CD4-positive, alpha-beta T cell (primary cell): ENCODE results near the gene LIPA. TPM values are rescaled to one million over a fixed set of nuclear protein-coding genes. Genes with fewer than 3 reads are reported as not detected.
"Not testable (repeated sequence)": the region's sequence is repeated elsewhere in the genome, so short reads cannot be mapped to it uniquely, and the experiment has no call there.

Source experiments
- ATAC-seq: fragments of 200-7000 bp; cut with Tn5 transposase; one replicate; pipeline ENCODE4 v1.10.0; 2022; ENCODE audit warnings: mild to moderate bottlenecking; ENCODE audit not compliant: poor library complexity
- CTCF ChIA-PET: fragments of 350-600 bp; sonication (Branson Sonifier 250); formaldehyde crosslinking; loops from one replicate; lab custom pipeline; 2021; ENCODE audit warnings: antibody characterized with exemption, inconsistent platforms; lab: Charles Lee
- POLR2A ChIA-PET: fragments of 350-600 bp; sonication (Branson Sonifier 250); formaldehyde crosslinking; loops from one replicate; lab custom pipeline; 2021; ENCODE audit warnings: antibody characterized with exemption, inconsistent platforms; lab: Charles Lee
- DNase-seq, 14 experiments: peaks; one replicate each; pipeline ENCODE4 v3.0.0-alpha.2; 2013 to 2020; ENCODE audit warnings: mixed read lengths in 2 of 14
- H3K27ac ChIP-seq, 2 donors: one replicate each; pipeline versions ENCODE4 v1.5.1 to v1.7.0; 2013; ENCODE audit warnings: low read length in 2 of 2, low read depth in 1 of 2, mild to moderate bottlenecking in 1 of 2
- H3K27me3 ChIP-seq, 2 experiments: 1 replicate in 1 of 2; 2 replicates in 1 of 2; pipeline versions ENCODE4 v1.6.1 to v1.7.0; 2013; ENCODE audit warnings: low read length in 2 of 2, control low read depth in 1 of 2, mild to moderate bottlenecking in 1 of 2, moderate library complexity in 1 of 2; ENCODE audit not compliant: insufficient read depth in 2 of 2, control insufficient read depth in 1 of 2
- H3K36me3 ChIP-seq: one replicate; pipeline ENCODE4 v1.6.1; 2013; ENCODE audit warnings: low read length, control low read depth; ENCODE audit not compliant: insufficient read depth
- H3K4me1 ChIP-seq: one replicate; pipeline ENCODE4 v1.6.1; 2013; ENCODE audit warnings: low read length, control low read depth; ENCODE audit not compliant: insufficient read depth
- H3K4me3 ChIP-seq: one replicate; pipeline ENCODE4 v1.5.1; 2013; ENCODE audit warnings: mild to moderate bottlenecking, low read length, moderate library complexity
- H3K9me3 ChIP-seq, 2 experiments: 1 replicate in 1 of 2; 2 replicates in 1 of 2; pipeline versions ENCODE4 v1.6.1 to v1.7.0; 2013; ENCODE audit warnings: low read length in 2 of 2, mild to moderate bottlenecking in 2 of 2, control low read depth in 1 of 2, moderate library complexity in 1 of 2; ENCODE audit not compliant: control insufficient read depth in 1 of 2, insufficient read depth in 1 of 2
- H3K27ac Mint-ChIP-seq: one replicate; pipeline ENCODE4 v1.8.0; 2020; ENCODE audit warnings: mixed read lengths
- H3K27me3 Mint-ChIP-seq: one replicate; pipeline ENCODE4 v1.8.0; 2021; ENCODE audit warnings: mixed read lengths
- H3K36me3 Mint-ChIP-seq: one replicate; pipeline ENCODE4 v1.8.0; 2021; ENCODE audit warnings: low read depth, mixed read lengths
- H3K4me1 Mint-ChIP-seq: one replicate; pipeline ENCODE4 v1.8.0; 2021; ENCODE audit warnings: low read depth, mixed read lengths
- H3K4me3 Mint-ChIP-seq: one replicate; pipeline ENCODE4 v1.8.0; 2020; ENCODE audit warnings: mild to moderate bottlenecking, mixed read lengths
- H3K9me3 Mint-ChIP-seq: one replicate; pipeline ENCODE4 v1.8.0; 2020; ENCODE audit warnings: mixed read lengths
- intact Hi-C, 2 experiments: fragments of 100-400 bp; cut with DNase I in 1 of 2; cut with micrococcal nuclease in 1 of 2; formaldehyde crosslinking; loops; one replicate each; pipeline versions ENCODE4 v1.15.1 to v1.9.0; 2023 to 2025; cut with DNase I, micrococcal nuclease
- total RNA-seq, 174 experiments: library from RNA in 2 of 174; stranded (reverse) in 2 of 174; gene quantifications; one replicate each; pipeline ENCODE4 v1.2.3 and lab custom pipeline; 2021 to 2026
- TF ChIP-seq, protein P1 (sequence below): fragments of 200-600 bp; IDR thresholded peaks from one replicate; pipeline ENCODE4 v1.8.0; 2022; ENCODE audit warnings: antibody characterized with exemption, mild to moderate bottlenecking

Gene LIPA
- total RNA-seq, 2 experiments from 2014 or later, result 15.6 to 16.4 TPM

DNA sequence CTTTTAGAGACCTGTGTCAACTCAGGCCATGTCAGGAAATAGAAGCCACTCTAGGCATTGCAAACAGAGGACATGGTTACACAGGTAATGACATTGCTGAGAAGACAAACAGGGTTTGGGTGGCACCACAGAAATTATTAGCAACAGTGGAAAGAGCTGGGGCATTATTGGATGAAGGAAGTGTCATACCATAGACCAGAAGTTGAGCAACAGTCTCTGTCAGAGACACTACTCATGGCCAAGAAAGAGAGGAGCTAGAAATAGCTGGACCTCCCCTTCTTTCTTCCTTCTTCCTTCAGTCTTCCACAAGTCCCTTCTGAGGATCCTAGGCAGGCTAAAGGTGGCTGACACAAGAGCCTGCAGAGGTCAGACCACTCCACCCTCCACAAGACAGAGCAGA is 4.2 kb upstream of the LIPA start:
- Mint-ChIP-seq H3K36me3 (no peaks in the 10 kb centered on the region), H3K9me3 (no peaks in the 10 kb centered on the region), H3K4me3 (no peak overlapping the region), H3K27me3 (no peaks in the 10 kb centered on the region), H3K27ac (no peak overlapping the region), H3K4me1 (peaks cover 15% of the 10 kb centered on the region)
- DNase-seq, result no peak
- Histone ChIP-seq H3K27ac (no peak overlapping the region), H3K4me3 (no peak overlapping the region), H3K36me3 (no peaks in the 10 kb centered on the region), H3K27me3 (no peaks in the 10 kb centered on the region), H3K4me1 (peaks cover 12% of the 10 kb centered on the region), H3K9me3 (peaks cover 0 to 6% of the 10 kb centered on the region in 2 experiments)
- POLR2A ChIA-PET, result no interaction called here
- CTCF ChIA-PET, result no interaction called here
- TF ChIP-seq, protein P1, sequence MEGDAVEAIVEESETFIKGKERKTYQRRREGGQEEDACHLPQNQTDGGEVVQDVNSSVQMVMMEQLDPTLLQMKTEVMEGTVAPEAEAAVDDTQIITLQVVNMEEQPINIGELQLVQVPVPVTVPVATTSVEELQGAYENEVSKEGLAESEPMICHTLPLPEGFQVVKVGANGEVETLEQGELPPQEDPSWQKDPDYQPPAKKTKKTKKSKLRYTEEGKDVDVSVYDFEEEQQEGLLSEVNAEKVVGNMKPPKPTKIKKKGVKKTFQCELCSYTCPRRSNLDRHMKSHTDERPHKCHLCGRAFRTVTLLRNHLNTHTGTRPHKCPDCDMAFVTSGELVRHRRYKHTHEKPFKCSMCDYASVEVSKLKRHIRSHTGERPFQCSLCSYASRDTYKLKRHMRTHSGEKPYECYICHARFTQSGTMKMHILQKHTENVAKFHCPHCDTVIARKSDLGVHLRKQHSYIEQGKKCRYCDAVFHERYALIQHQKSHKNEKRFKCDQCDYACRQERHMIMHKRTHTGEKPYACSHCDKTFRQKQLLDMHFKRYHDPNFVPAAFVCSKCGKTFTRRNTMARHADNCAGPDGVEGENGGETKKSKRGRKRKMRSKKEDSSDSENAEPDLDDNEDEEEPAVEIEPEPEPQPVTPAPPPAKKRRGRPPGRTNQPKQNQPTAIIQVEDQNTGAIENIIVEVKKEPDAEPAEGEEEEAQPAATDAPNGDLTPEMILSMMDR, result no peak
- ATAC-seq, result no peak
- intact Hi-C loops, result loop anchor here (10.0 kb wide), 2 partner anchors 159 to 449 kb away; partner anchors contain the start of genes IFIT5 (in 1 of the 2) and KIF20B (in 1 of the 2)

DNA sequence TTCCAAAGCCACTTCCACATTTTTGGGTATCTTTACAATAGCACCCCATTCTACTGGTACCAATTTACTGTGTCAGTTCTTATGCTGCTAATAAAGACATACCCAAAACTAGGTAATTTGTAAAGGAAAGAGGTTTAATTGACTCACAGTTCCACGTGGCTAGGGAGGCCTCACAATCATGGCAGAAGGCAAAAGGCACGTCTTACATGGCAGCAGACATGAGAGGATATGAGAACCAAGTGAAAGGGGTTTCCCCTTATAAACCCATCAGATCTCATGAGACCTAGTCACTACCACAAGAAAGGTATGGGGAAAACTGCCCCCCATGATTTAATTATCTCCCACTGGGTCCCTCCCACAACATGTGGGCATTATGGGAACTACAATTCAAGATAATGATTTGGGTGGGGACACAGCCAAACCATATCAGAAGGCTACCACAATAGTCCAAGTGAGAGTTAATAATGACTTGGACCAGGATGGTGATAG is 3.6 kb upstream of the LIPA start:
- ATAC-seq, H3K4me3 ChIP-seq, H3K4me3 Mint-ChIP-seq, POLR2A ChIA-PET, H3K27me3 Mint-ChIP-seq, CTCF ChIA-PET, H3K27ac ChIP-seq, H3K36me3 ChIP-seq, H3K9me3 ChIP-seq, H3K27ac Mint-ChIP-seq, H3K36me3 Mint-ChIP-seq, H3K27me3 ChIP-seq, H3K9me3 Mint-ChIP-seq: not testable (repeated sequence)
- DNase-seq, result peak in 1 of 14 experiments; percentile 29
- intact Hi-C loops, result loop anchor here (10.0 kb wide), 2 partner anchors 160 to 450 kb away; partner anchors contain the start of genes IFIT5 (in 1 of the 2) and KIF20B (in 1 of the 2)
- H3K4me1 ChIP-seq, result peaks cover 10% of the 10 kb centered on the region
- peaks cover 17% of the 10 kb centered on the region for H3K4me1 Mint-ChIP-seq

DNA sequence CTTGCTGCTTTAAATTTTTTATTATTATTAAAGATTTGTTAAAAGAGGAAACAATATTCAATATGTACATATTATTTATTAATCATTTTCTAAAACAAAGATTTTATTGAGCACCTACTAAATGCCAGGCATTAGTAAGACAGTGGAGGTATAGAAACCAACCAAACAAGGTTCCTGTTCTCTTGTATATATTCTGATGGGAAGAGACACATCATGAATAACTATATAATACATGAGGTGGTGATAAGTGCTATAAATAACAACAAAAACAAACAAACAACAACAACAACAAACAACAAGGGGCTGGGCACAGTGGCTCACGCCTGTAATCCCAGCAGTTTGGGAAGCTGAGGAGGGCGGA is 630 bp upstream of the LIPA start:
- DNase-seq (no peak), ATAC-seq (no peak)
- Histone ChIP-seq H3K27me3 (no peaks in the 10 kb centered on the region), H3K9me3 (peaks cover 0 to 6% of the 10 kb centered on the region in 2 experiments), H3K4me3 (peak overlapping the region; percentile 72), H3K4me1 (peaks cover 10% of the 10 kb centered on the region), H3K36me3 (no peaks in the 10 kb centered on the region), H3K27ac (peak overlapping the region in 1 of 2 donors; percentile 14)
- peaks cover 9% of the 10 kb centered on the region for H3K36me3 Mint-ChIP-seq
- POLR2A ChIA-PET, result interaction anchor here (0.9 to 3.3 kb wide), 19 partner anchors 9 to 585 kb away, joined by 3 to 35 read pairs (median 5); partner anchors contain the start of genes IFIT1, IFIT2, IFIT3 and IFIT5
- CTCF ChIA-PET, result interaction anchor here (1.1 to 2.0 kb wide), 5 partner anchors 28 to 319 kb away, joined by 3 to 4 read pairs (median 4); partner anchors contain the start of gene IFIT5
- peaks cover 30% of the 10 kb centered on the region for H3K4me1 Mint-ChIP-seq
- H3K27ac Mint-ChIP-seq, result peak overlapping the region; percentile 89
- TF ChIP-seq, protein P1, result no peak
- intact Hi-C loops, result loop anchor here (2.0 to 10.0 kb wide), 5 partner anchors 50 to 453 kb away; partner anchors contain the start of genes KIF20B (in 2 of the 2), IFIT2 (in 1 of the 2), IFIT5 (in 1 of the 2) and PANK1 (in 1 of the 2)
- H3K9me3 Mint-ChIP-seq, result no peaks in the 10 kb centered on the region
- no peaks in the 10 kb centered on the region for H3K27me3 Mint-ChIP-seq
- H3K4me3 Mint-ChIP-seq, result peak overlapping the region; percentile 92
